ENCODE measurements around the gene IL17C.

The IL17C gene

GRCh38 chr16:88634141-88634993, 4.0 kb upstream of the IL17C start:
- H3K27ac ChIP-seq (ENCODE audit: low read depth, low read length): peak overlapping the region; percentile 62
- H4K20me1 ChIP-seq (ENCODE audit: low read depth, low read length): no peaks in the 10 kb centered on the region
- H3K4me3 ChIP-seq (ENCODE audit: insufficient read depth, low read length, poor library complexity, severe bottlenecking): peak overlapping the region; percentile 29
- peaks cover 14% of the 10 kb centered on the region; the same call in 1 of the 2 replicates for H3K9me3 ChIP-seq (ENCODE audit: insufficient read depth, low read length)
- no peaks in the 10 kb centered on the region for H3K27me3 ChIP-seq (ENCODE audit: low read length)
- H3K9me2 ChIP-seq (replicated peaks; ENCODE audit: insufficient read depth, low read length): no peaks in the 10 kb centered on the region
- TF ChIP-seq EZH2phosphoT487 (conservative IDR thresholded peaks at IDR 0.05; ENCODE audit: low read length) (no peak), CTCF (IDR thresholded peaks at IDR 0.05; ENCODE audit: insufficient read depth, low read length, poor library complexity, severe bottlenecking) (no peak)
- H3F3A ChIP-seq (ENCODE audit: insufficient read depth): peaks cover 25% of the 10 kb centered on the region
- H3K79me2 ChIP-seq (ENCODE audit: insufficient read depth, low read length): no peaks in the 10 kb centered on the region
- peak overlapping the region; percentile 26; the same call in 1 of the 2 replicates for H3K9ac ChIP-seq (ENCODE audit: low read length)
- H2AFZ ChIP-seq (ENCODE audit: low read depth, low read length, severe bottlenecking): no peak overlapping the region
- peak overlapping the region; percentile 47 for H3K4me2 ChIP-seq (ENCODE audit: low read depth, low read length, poor library complexity, severe bottlenecking)
- no peaks in the 10 kb centered on the region for H3K36me3 ChIP-seq (ENCODE audit: low read length)

- Histone ChIP-seq H3K79me2 (ENCODE audit: insufficient read depth, low read length) (no peaks in the 10 kb centered on the region), H3K9me3 (ENCODE audit: insufficient read depth, low read length) (peaks cover 14% of the 10 kb centered on the region; the same call in 1 of the 2 replicates), H3F3A (ENCODE audit: insufficient read depth) (peaks cover 25% of the 10 kb centered on the region), H3K4me2 (ENCODE audit: low read depth, low read length, poor library complexity, severe bottlenecking) (peak overlapping the region; percentile 47), H3K4me3 (ENCODE audit: insufficient read depth, low read length, poor library complexity, severe bottlenecking) (no peak overlapping the region), H3K27ac (ENCODE audit: low read depth, low read length) (no peak overlapping the region; the same call in 1 of the 2 replicates), H2AFZ (ENCODE audit: low read depth, low read length, severe bottlenecking) (no peak overlapping the region), H3K27me3 (ENCODE audit: low read length) (no peaks in the 10 kb centered on the region), H3K9me2 (replicated peaks; ENCODE audit: insufficient read depth, low read length) (no peaks in the 10 kb centered on the region), H3K36me3 (ENCODE audit: low read length) (no peaks in the 10 kb centered on the region), H4K20me1 (ENCODE audit: low read depth, low read length) (no peaks in the 10 kb centered on the region), H3K9ac (ENCODE audit: low read length) (no peak overlapping the region)
- TF ChIP-seq EZH2phosphoT487 (conservative IDR thresholded peaks at IDR 0.05; ENCODE audit: low read length): no peak
- no peak for TF ChIP-seq CTCF (IDR thresholded peaks at IDR 0.05; ENCODE audit: insufficient read depth, low read length, poor library complexity, severe bottlenecking)
These were observed 3.2 kb upstream of the IL17C start for GRCh38 chr16:88634994-88635670.

- no peaks in the 10 kb centered on the region for H4K20me1 ChIP-seq (ENCODE audit: low read depth, low read length)
- H3K4me2 ChIP-seq (ENCODE audit: low read depth, low read length, poor library complexity, severe bottlenecking): no peak overlapping the region
- no peak overlapping the region for H3K9ac ChIP-seq (ENCODE audit: low read length)
- H3K27ac ChIP-seq (ENCODE audit: low read depth, low read length): no peak overlapping the region
- no peak overlapping the region for H2AFZ ChIP-seq (ENCODE audit: low read depth, low read length, severe bottlenecking)
- H3K9me3 ChIP-seq (ENCODE audit: insufficient read depth, low read length): peaks cover 14% of the 10 kb centered on the region; the same call in 1 of the 2 replicates
- peaks cover 25% of the 10 kb centered on the region for H3F3A ChIP-seq (ENCODE audit: insufficient read depth)
- no peak for TF ChIP-seq EZH2phosphoT487 (conservative IDR thresholded peaks at IDR 0.05; ENCODE audit: low read length)
- no peak for TF ChIP-seq CTCF (IDR thresholded peaks at IDR 0.05; ENCODE audit: insufficient read depth, low read length, poor library complexity, severe bottlenecking)
- H3K79me2 ChIP-seq (ENCODE audit: insufficient read depth, low read length): no peaks in the 10 kb centered on the region
- no peaks in the 10 kb centered on the region for H3K9me2 ChIP-seq (replicated peaks; ENCODE audit: insufficient read depth, low read length)
- no peaks in the 10 kb centered on the region for H3K27me3 ChIP-seq (ENCODE audit: low read length)
- no peak overlapping the region for H3K4me3 ChIP-seq (ENCODE audit: insufficient read depth, low read length, poor library complexity, severe bottlenecking)
- no peaks in the 10 kb centered on the region for H3K36me3 ChIP-seq (ENCODE audit: low read length)
These were observed 2.6 kb upstream of the IL17C start for GRCh38 chr16:88635671-88636319.

Measured in SU-DHL-6 (cell line).